HG02763 (cell line): Measurements from ENCODE around the gene RPRD2.

Experiments
- ATAC-seq: cut with Tn5 transposase; IDR thresholded peaks from one replicate; pipeline ENCODE4 v1.9.1; 2021; ENCODE audit warnings: mild to moderate bottlenecking, moderate library complexity; ENCODE audit not compliant: unreplicated experiment

RPRD2 gene

DNA sequence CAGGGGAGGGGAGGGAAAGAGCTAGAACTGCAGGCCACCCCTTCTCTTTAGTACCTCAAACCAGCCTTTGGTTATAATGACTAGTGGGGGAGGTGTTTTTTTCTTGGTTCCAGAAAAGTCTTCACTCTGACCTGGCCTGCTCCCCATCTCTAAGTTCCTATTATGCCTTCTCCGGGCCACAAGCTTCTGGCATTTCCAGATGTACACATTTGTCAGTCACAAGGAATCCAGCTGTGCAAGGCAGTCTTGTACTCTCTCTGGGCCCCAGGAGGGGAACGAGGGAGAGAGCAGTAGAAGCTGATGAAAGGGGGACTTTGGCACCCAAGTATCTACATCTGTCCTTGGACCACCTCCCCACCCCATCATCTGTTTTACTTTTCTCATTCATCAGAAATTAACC, 148.9 kb downstream of the RPRD2 start:
- no peak for ATAC-seq

DNA sequence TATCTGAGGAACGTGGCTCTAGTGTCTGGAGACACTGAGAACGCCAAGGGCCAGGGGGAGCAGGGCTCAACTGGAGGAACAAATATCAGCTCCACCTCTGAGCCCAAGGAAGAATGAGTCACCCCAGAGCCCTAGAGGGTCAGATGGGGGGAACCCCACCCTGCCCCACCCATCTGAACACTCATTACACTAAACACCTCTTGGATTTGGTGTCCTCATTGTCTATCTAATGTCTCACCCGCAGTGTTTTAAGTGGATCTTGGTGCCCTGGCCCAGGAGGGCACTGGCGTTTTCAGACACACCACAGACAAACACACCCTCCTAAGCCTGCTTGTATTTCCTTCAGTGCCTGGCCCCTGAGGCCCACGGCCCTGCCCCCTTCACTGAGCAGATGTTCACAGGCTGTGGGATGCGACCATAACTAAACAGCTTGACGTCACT, 149.4 kb downstream of the RPRD2 start:
- ATAC-seq = no peak

- no peak for ATAC-seq
These were observed 150.3 kb downstream of the RPRD2 start for GRCh38 chr1:150514260-150514659.

GRCh38 chr1:150514913-150515327, 151.0 kb downstream of the RPRD2 start:
- peak; percentile 7 for ATAC-seq

- ATAC-seq = peak; percentile 98
These were observed 151.5 kb downstream of the RPRD2 start, which contains the start of gene FALEC for GRCh38 chr1:150515328-150516049. FALEC (plus strand) TSS chr1:150515752.

GRCh38 chr1:150516050-150516591, 152.2 kb downstream of the RPRD2 start:
- ATAC-seq = no peak

- no peak for ATAC-seq
These were observed 152.7 kb downstream of the RPRD2 start for GRCh38 chr1:150516616-150517015.

- ATAC-seq = no peak
These were observed 157.4 kb downstream of the RPRD2 start for GRCh38 chr1:150521196-150521968.

GRCh38 chr1:150525348-150525747, 161.4 kb downstream of the RPRD2 start:
- no peak for ATAC-seq
